Epidermal melanocyte (primary cell): ENCODE measurements around the gene RAI1.
"Not testable (repeated sequence)": the region's sequence is repeated elsewhere in the genome, so short reads cannot be mapped to it uniquely, and the experiment has no call there.

Experiments used
- DNase-seq: peaks from one replicate; pipeline ENCODE4 v3.0.0; 2011; ENCODE audit warnings: low spot score; ENCODE audit not compliant: insufficient read length

RAI1 gene, protein sequence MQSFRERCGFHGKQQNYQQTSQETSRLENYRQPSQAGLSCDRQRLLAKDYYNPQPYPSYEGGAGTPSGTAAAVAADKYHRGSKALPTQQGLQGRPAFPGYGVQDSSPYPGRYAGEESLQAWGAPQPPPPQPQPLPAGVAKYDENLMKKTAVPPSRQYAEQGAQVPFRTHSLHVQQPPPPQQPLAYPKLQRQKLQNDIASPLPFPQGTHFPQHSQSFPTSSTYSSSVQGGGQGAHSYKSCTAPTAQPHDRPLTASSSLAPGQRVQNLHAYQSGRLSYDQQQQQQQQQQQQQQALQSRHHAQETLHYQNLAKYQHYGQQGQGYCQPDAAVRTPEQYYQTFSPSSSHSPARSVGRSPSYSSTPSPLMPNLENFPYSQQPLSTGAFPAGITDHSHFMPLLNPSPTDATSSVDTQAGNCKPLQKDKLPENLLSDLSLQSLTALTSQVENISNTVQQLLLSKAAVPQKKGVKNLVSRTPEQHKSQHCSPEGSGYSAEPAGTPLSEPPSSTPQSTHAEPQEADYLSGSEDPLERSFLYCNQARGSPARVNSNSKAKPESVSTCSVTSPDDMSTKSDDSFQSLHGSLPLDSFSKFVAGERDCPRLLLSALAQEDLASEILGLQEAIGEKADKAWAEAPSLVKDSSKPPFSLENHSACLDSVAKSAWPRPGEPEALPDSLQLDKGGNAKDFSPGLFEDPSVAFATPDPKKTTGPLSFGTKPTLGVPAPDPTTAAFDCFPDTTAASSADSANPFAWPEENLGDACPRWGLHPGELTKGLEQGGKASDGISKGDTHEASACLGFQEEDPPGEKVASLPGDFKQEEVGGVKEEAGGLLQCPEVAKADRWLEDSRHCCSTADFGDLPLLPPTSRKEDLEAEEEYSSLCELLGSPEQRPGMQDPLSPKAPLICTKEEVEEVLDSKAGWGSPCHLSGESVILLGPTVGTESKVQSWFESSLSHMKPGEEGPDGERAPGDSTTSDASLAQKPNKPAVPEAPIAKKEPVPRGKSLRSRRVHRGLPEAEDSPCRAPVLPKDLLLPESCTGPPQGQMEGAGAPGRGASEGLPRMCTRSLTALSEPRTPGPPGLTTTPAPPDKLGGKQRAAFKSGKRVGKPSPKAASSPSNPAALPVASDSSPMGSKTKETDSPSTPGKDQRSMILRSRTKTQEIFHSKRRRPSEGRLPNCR (N-terminal part only)

DNA sequence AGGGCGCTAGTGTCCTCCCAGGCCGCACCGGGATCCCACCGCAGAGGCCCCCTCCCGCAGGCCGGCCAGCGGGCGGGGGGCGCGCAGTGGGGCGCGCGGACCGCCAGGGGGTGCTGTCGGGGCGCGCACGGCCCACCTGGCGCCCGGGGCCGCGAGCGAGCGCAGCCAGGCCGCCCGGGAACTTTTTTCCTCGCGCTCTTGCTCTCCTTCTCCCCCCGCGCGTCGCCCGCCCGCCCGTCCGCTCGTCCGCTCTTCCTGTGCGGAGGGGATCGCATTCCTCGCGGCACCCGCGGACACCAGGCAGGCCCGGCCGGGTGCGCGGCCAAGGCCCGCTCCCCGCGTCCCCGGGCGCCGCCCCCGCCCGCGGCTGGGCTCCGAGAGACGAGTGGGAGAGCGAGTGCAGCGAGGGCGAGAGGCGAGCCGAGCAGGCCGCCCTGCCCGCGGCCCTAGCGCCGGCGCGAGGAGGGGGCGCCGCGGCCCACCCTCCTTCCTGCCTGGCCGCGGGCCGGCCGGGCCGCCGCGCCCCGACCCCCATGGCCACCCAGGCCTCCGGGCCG lies at the start of gene RAI1:
RAI1 (plus strand) TSS at position 272 of the 557 bp plus-strand sequence. CDS start 111,491 bp downstream, outside the sequence.
- DNase-seq: no peak

DNA sequence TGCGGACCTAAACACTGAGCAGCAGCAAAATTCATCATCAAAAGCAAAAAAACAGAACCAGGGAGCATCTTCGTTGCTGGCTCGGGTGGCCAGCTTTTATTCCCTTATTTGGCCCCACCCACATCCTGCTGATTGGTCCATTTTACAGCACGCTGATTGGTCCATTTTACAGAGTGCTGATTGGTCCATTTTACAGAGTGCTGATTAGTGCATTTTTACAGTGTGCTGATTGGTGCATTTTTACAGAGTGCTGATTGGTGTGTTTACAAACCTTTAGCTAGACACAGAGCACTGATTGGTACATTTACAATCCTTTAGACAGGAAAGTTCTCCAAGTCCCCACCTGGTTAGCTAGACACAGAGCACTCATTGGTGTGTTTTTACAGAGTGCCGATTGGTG lies 48.6 kb upstream of the RAI1 start:
- DNase-seq: not testable (repeated sequence)

DNA sequence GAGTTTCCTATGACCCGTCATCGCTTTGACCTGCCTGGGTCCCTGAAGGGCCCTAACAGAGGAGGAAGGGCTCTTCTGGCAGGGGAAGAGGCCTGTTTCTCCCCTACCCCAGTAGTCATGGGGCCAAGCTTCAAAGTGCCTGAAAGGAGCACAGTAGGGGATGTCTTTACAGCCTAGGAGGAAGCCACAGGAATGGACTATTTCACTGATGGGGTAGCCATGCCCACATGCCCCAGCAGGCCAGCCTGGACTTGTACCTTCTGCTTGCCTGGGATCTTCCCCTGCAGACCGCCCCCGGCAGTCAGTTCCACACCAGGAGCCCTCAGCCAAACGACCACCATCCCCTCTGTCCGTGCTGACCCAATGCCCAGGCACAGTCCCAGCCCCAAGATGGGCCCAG lies 47.9 kb upstream of the RAI1 start:
- no peak for DNase-seq

DNA sequence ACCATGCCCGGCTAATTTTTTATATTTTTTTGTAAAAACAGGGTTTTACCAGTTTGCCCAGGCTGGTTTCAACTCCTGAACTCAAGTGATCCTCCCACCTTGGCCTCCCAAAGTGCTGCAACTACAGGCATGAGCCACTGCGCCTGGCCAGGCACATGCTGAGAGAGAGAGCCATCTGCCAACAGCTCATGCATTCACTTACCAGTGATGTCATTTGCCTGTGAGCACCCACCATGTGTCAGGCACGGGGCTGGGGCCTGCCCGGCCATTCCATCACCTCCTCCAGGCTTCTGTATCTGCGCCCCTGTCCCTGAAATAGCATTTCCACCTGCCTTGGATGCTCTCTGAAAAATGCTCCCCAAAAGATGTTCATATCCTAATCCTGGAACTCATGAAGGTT lies 46.1 kb upstream of the RAI1 start:
- no peak for DNase-seq

DNA sequence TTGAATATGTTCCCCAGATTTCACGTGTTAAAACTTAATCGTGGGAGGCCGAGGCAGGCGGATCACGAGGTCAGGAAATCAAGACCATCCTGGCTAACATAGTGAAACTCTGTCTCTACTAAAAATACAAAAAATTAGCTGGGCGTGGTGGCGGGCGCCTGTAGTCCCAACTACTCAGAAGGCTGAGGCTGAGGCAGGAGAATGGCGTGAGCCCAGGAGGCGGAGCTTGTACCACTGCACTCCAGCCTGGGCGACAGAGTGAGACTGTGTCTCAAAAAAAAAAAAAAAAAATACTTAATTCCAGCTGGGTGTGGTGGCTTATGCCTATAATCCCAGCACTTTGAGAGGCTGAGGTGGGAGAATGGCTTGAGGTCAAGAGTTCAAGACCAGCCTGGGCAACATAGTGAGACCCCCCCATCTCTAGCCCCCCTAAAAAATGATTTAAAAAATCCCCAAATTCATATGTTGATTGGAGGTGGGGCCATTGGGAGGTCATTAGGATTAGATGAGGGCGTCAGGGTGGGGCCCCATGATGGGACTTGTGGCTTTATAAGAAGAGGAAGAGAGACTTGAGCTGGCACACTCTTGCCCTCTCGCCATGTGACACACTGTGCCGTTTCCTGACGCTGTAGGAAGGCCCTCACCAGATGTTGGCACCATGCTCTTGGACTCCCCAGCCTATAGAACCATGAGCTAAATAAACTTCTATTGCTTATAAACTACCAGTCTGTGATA lies 45.6 kb upstream of the RAI1 start:
- DNase-seq: not testable (repeated sequence)

DNA sequence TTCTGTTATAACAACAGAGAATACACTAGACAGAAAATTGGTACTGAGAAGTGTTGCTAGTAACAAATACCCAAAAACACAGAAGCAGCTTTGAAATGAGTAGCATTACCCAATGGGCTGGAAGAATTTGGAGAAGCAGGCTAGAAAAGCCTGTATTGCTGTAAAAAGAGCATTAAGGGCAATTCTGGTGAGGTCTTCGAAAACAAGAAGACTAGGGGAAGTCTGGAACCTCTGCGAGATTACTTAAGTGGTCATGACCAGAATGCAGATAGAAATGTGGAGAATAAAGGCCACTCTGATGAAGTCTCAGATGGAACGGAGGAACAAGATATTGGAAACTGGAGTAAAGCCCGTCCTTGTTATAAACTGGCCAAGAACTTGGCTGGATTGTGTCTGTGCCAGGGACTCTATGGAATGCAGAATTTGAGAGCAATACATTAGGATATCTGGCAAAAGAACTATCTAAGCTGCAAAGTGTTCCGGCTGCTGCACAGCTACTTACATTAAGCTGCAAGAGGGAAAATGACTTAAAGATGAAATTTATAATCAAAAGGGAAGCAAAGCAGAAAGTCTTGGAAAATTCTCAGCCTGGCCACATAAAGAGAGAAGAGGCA lies 44.9 kb upstream of the RAI1 start:
- no peak for DNase-seq

DNA sequence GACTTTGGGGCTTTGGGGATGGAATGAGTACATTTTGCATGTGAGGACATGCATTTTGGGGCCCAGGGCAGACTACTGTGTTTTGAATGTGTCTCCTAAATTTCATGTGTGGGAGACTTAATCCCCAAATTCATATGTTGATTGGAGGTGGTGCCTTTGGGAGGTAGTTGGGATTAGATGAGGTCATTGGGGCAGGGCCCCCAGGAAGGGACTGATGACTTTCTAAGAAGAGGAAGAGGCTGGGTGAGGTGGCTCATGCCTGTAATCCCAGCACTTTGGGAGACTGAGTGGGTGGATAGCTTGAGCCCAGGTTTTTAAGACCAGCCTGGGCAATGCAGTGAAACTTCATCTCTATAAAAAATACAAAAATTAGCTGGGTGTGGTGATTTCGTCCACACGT lies 42.8 kb upstream of the RAI1 start:
- no peak for DNase-seq

DNA sequence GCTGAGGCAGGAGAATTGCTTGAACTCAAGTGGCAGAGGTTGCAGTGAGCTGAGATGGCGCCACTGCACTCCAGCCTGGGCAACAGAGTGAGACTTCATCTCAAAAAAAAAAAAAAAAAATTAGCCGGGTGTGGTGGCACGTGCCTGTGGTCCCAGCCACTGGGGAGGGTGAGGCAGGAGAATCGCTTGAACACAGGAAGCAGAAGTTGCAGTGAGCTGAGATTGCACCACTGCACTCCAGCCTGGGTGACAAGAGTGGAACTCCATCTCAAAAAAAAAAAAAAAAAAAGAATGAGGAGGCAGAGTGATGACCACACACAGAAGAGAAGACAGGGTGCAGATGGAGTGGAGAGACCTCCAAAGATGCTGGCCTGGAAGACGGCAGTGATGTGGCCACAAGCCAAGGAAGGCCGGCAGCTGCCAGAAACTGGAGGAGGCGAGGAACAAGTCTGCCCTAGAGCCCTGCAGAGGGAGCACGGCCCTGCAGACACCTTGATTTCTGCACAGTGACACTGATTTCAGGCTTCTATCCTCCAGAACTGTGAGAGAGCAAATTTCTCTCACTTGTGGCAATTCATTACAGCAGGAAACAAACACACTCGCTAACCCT lies 41.5 kb upstream of the RAI1 start:
- not testable (repeated sequence) for DNase-seq

DNA sequence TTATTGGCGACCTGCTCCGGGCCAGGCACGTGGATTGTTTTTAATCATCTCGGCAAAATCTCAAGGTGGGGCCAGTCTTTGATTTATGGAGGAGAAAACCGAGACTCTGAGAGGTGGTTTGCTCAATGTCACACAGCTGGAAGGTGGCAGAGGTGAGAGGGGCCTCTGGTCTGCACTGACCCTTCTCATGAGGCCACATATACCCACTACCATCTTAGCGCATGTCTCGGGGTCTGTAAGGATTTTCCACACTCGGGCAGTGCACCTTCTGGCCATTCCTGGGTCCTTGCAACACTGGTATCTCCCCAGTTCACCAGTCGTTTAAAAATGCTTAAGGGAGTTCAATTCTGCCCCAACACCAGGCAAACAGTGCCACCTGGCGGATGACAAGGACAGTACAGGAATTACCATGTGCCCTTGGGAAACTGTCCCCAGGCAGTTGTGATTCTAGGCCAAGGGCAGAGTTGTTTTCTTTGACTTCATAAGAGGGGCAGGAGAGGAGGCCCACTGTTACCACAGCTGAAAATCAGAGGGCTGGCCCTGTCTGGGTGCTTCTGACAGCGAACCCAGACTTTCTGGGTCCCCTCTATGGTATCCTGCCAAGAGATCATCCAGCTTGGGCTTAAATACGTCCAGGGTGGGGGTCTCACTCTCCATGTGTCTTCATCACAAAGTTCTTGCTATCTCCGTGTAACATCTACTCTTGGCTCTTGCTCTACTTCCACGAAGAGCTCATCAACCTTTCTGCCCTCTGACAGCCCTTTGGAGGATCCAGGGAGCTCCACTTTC lies 39.4 kb upstream of the RAI1 start:
- DNase-seq: peak; percentile 36

DNA sequence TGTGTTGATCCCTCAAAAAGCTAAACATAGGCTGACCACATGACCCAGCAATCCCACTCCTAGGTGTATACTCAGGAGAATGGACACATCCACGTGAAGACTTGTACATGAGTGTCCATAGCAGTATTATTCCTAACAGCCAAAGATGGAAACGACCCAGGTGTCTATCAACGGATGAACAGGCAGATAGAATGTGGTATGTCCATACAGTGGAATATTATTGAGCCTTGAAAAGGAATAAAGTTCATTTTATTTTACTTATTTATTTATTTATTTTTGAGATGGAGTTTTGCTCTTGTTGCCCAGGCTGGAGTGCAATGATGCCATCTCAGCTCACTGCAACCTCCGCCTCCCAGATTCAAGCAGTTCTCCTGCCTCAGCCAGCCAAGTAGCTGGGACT lies 36.1 kb upstream of the RAI1 start:
- not testable (repeated sequence) for DNase-seq

DNA sequence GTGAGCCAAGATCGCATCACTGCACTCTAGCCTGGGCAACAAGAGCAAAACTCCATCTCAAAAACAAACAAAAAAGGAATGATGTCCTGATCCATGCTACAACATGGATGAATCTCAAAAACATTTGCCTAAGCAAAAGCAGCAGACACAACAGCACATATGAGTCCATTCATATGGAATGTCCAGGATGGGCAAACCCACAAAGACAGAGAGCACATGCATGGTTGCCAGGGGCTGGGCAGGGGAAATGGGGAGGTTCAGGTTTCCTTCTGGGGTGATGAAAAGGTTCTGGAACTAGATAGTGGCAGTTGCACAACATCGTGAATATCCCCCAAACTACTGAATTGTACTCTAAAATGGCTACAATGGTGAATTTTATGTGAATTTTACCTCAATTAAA lies 35.3 kb upstream of the RAI1 start:
- no peak for DNase-seq

DNA sequence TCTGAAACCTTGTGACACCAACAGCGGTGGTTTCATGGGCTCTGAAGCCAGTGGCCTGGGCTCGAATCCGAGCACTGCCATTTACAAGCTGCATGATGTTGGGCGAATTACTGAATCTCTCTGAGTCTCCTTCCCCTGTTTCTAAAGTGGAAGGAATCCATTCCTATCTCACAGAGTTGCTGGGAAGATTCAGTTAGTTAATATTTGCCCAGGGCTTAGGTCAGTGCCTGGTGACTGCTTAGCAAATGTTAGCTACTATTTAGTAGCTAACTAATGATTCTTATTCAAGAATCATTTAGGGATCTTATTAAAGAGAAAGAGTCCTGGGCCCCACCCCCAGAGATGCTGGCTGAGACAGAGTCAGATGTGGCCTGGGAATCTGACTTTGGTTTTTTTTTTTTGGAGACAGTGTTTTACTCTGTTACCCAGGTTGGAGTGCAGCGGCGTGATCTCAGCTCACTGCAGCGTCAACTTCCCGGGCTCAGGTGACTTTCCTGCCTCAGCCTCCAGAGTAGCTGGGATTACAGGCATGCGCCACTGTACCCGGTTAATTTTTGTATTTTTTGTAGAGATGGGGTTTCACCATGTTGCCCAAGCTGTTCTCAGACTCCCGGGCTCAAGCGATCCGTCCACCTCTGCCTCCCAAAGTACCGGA lies 33.6 kb upstream of the RAI1 start:
- no peak for DNase-seq

DNA sequence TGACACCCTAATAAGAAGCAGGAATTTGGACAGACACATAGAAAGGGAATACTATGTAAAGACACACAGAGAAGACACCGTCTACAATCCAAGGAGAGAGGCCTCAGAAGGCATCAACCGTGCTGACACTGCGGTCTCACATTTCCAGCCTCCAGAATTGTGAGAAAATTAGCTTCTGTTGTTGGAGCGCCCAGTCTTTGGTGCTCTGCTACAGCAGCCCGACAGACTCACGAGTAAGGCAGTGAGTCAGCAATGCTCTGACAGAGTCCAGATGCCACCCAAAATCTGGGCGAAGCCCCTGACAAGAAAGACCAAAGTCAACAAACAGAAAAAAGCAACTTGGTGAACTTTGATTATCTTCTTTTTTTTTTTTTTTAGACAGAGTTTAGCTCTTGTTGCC lies 32.5 kb upstream of the RAI1 start:
- no peak for DNase-seq

DNA sequence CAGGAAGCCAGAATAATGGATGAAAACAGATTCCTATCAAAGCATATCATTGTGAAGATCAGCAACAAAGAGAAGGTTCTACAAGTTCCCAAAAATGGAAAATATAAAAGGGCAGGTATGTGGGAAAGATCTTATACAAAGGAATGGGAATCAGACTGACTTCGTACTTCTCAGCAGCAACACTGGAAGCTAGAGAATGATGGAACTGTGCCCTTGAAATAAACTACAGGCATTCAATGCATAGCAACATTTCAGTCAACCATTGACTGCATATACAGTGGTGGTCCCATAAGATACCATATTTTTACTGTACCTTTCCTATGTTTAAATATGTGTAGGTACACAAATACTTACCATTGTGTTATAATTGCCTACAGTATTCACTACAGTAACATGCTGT lies 30.3 kb upstream of the RAI1 start:
- DNase-seq: no peak

DNA sequence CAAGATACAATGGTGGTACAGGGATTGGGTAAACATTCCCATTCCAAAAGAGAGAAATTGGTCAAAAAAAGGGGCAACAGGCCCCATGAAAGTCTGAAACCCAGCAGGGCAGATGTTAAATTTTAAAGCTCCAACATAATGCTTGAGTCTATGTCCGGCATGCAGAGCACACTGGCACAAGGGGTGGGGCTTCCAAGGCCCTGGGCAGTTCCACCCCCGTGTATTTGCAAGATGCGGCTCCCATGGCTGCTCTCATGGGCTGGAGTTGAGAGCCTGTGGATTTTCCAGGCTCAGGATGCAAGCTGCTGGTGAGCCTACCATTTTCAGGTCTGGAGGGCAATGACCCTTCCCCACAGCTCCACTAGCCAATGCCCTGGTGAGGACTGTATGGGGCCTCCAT lies 27.9 kb upstream of the RAI1 start:
- no peak for DNase-seq

DNA sequence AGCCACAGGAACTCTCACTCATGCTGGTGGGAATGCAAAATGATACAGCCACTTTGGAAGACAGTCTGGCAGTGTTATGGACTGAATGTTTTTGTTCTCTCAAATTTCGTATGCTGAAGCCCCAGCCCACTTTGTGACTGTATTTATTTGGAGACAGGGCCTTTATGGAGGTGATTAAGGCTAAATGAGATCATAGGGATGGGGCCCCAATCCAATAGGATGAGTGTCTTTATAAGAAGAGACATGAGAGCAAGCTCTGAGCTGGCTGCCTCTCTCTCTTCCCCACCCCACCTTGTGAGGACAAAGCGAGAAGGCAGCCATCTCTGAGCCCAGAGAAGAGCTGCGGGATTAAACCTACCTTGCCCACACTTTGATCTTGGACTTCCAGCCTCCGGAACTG lies 21.9 kb upstream of the RAI1 start:
- no peak for DNase-seq

DNA sequence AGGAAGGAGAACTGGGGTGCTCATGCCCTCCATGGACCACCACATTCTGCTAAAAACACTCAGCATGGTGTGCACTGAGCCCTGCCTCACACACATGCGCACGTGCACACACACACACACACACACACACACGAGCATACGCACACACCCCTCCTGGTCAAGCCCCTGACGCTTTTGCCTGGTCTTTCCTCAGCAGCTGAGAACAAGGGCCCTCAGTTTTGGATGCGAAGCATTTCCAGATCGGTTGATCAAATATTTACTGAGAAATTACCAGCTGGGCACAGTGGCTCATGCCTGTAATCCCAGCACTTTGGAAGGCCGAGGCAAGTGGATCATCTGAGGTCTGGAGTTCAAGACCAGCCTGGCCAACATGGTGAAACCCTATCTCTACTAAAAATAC lies 20.1 kb upstream of the RAI1 start:
- no peak for DNase-seq

DNA sequence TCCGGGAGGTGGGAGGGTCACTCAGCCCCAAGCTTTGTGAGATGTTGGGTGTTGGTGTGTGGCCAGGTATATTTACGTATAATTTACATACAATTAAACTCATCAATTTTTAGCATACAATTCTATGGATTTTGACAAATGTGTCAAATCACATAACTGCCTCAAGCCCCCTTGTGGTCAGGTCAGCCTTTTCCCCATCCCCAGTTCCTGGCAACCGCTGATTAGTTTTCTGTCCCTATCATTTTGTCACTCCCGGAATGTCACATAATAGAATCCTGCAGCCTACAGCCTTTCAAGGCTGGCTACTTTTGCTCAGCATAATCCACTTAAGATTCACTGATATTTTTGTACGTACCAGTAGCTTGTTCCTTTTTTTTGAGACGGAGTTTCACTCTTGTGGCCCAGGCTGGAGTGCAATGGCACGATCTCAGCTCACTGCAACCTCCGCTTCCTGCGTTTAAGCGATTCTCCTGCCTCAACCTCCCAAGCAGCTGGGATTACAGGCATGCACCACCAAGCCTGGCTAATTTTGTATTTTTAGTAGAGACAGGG lies 19.3 kb upstream of the RAI1 start:
- no peak for DNase-seq
